ENCODE results near the gene METAP1D. TPM values are rescaled to one million over a fixed set of nuclear protein-coding genes. Genes with fewer than 3 reads are reported as not detected.

METAP1D gene
- total RNA-seq, 1 donor from 2014 or later, result 12.7 TPM

Other genes starting within 250 kb of the METAP1D start
- 25.2 TPM for gene SLC25A12, start 105.7 kb upstream of the METAP1D start, total RNA-seq
- gene HAT1, start 77.5 kb upstream of the METAP1D start, total RNA-seq, result 44.2 TPM
- gene DLX1, start 85.6 kb downstream of the METAP1D start, total RNA-seq, result 1.4 TPM
- 0.99 TPM for gene DLX2, start 102.9 kb downstream of the METAP1D start, total RNA-seq